SW 1271 (cell line): ENCODE results near the gene RHEBL1.

Source experiments
- DNase-seq, 2 experiments: peaks; one replicate each; lab custom pipeline; 2025; lab: John Stamatoyannopoulos, UW

The RHEBL1 gene

GRCh38 chr12:49019443-49020324, 50.1 kb downstream of the RHEBL1 start:
- DNase-seq: peak; percentile 29 to 32

- DNase-seq: no peak
Observed at GRCh38 chr12:49019120-49019430, 50.7 kb downstream of the RHEBL1 start.

- peak; percentile 92 to 94 for DNase-seq
Observed at GRCh38 chr12:49018261-49019119, 51.3 kb downstream of the RHEBL1 start, which contains the start of gene PRKAG1. PRKAG1 (minus strand) TSS chr12:49018776; CDS start chr12:49018740, 36 bp downstream.

- DNase-seq: no peak
Observed at GRCh38 chr12:49017891-49018260, 51.9 kb downstream of the RHEBL1 start.

- no peak for DNase-seq
Observed at GRCh38 chr12:49015196-49015595, 54.6 kb downstream of the RHEBL1 start.
